MM.1S (cell line): ENCODE results near the gene CDH6.

Source experiments
- DNase-seq: peaks from one replicate; pipeline ENCODE4 v3.0.0-alpha.2; 2015
- H2AFZ ChIP-seq: fragments of 300-600 bp; sonication (generic); 2 replicates; pipeline ENCODE4 v1.6.0; 2016; ENCODE audit warnings: antibody characterized with exemption, low read length
- H3F3A ChIP-seq: fragments of 300-600 bp; sonication (generic); 2 replicates; pipeline ENCODE4 v1.6.1; 2016; ENCODE audit warnings: mild to moderate bottlenecking, antibody characterized with exemption, low read length, moderate library complexity, mixed read lengths; ENCODE audit not compliant: insufficient read depth
- H3K27ac ChIP-seq: fragments of 300-600 bp; sonication (generic); 2 replicates; pipeline ENCODE4 v1.5.1; 2016; ENCODE audit warnings: mild to moderate bottlenecking, low read length
- H3K27me3 ChIP-seq: fragments of 300-600 bp; sonication (generic); replicated peaks from 2 replicates; pipeline ENCODE4 v1.6.0; 2016; ENCODE audit warnings: low read length; ENCODE audit not compliant: insufficient read depth
- H3K36me3 ChIP-seq: fragments of 300-600 bp; sonication (generic); replicated peaks from 2 replicates; pipeline ENCODE4 v1.6.1; 2016; ENCODE audit warnings: mild to moderate bottlenecking, low read length, mixed read lengths; ENCODE audit not compliant: insufficient read depth
- H3K4me1 ChIP-seq: fragments of 300-600 bp; sonication (generic); 2 replicates; pipeline ENCODE4 v1.6.1; 2016; ENCODE audit warnings: low read length, mixed read lengths
- H3K4me2 ChIP-seq: fragments of 300-600 bp; sonication (generic); 2 replicates; pipeline ENCODE4 v1.6.0; 2016; ENCODE audit warnings: low read depth, low read length
- H3K4me3 ChIP-seq: fragments of 300-600 bp; sonication (generic); 2 replicates; pipeline ENCODE4 v1.5.1; 2016; ENCODE audit warnings: low read length, mixed read lengths
- H3K79me2 ChIP-seq: fragments of 300-600 bp; sonication (generic); 2 replicates; pipeline ENCODE4 v1.6.1; 2016; ENCODE audit warnings: mixed run types, low read length, mixed read lengths
- H3K9ac ChIP-seq: fragments of 300-600 bp; sonication (generic); 2 replicates; pipeline ENCODE4 v1.6.1; 2016; ENCODE audit warnings: low read length, mixed read lengths
- H3K9me2 ChIP-seq: fragments of 300-600 bp; sonication (generic); replicated peaks from 2 replicates; pipeline ENCODE4 v1.6.1; 2016; ENCODE audit warnings: mild to moderate bottlenecking, low read length, mixed read lengths; ENCODE audit not compliant: insufficient read depth
- H3K9me3 ChIP-seq: fragments of 300-600 bp; sonication (generic); replicated peaks from 2 replicates; pipeline ENCODE4 v1.6.1; 2016; ENCODE audit warnings: mild to moderate bottlenecking, low read length, mixed read lengths; ENCODE audit not compliant: insufficient read depth
- H4K20me1 ChIP-seq: fragments of 300-600 bp; sonication (generic); 2 replicates; pipeline ENCODE4 v1.6.1; 2016; ENCODE audit warnings: mild to moderate bottlenecking, low read length, moderate library complexity, mixed read lengths; ENCODE audit not compliant: insufficient read depth
- CTCF ChIP-seq: fragments of 300-600 bp; sonication (generic); IDR thresholded peaks from 2 replicates; pipeline ENCODE4 v1.5.1; 2016; ENCODE audit warnings: antibody characterized with exemption, low read length, mixed read lengths
- EZH2 ChIP-seq: fragments of 300-600 bp; sonication (generic); optimal IDR thresholded peaks from 2 replicates; pipeline ENCODE3; 2017; ENCODE audit warnings: low read depth, mild to moderate bottlenecking, antibody characterized with exemption, low read length, mixed read lengths
- EZH2phosphoT487 ChIP-seq: fragments of 300-600 bp; sonication (generic); IDR thresholded peaks from 2 replicates; pipeline ENCODE4 v1.6.1; 2018; ENCODE audit warnings: antibody characterized with exemption, low read length

The CDH6 gene

GRCh38 chr5:31218978-31219377 lies 25.5 kb downstream of the CDH6 start:
- DNase-seq = no peak
- H3K9ac ChIP-seq = no peak overlapping the region
- TF ChIP-seq EZH2 = no peak
- TF ChIP-seq EZH2phosphoT487 = no peak
- TF ChIP-seq CTCF = no peak
- no peaks in the 10 kb centered on the region for H3K4me1 ChIP-seq
- H3K4me2 ChIP-seq = no peak overlapping the region
- H3F3A ChIP-seq = no peaks in the 10 kb centered on the region
- H3K27me3 ChIP-seq = no peaks in the 10 kb centered on the region
- no peaks in the 10 kb centered on the region for H3K36me3 ChIP-seq
- no peaks in the 10 kb centered on the region for H4K20me1 ChIP-seq
- no peaks in the 10 kb centered on the region for H3K9me2 ChIP-seq
- H2AFZ ChIP-seq = no peak overlapping the region
- no peaks in the 10 kb centered on the region for H3K79me2 ChIP-seq
- no peaks in the 10 kb centered on the region for H3K9me3 ChIP-seq
- H3K4me3 ChIP-seq = no peak overlapping the region
- H3K27ac ChIP-seq = no peak overlapping the region

- Histone ChIP-seq H4K20me1 (no peaks in the 10 kb centered on the region), H3K4me1 (no peaks in the 10 kb centered on the region), H3K4me3 (no peak overlapping the region), H3K27me3 (no peaks in the 10 kb centered on the region), H3K27ac (no peak overlapping the region), H2AFZ (no peak overlapping the region), H3K4me2 (no peak overlapping the region), H3K9ac (no peak overlapping the region), H3K9me2 (no peaks in the 10 kb centered on the region), H3F3A (no peaks in the 10 kb centered on the region), H3K9me3 (no peaks in the 10 kb centered on the region), H3K36me3 (no peaks in the 10 kb centered on the region), H3K79me2 (no peaks in the 10 kb centered on the region)
- no peak for TF ChIP-seq EZH2phosphoT487
- no peak for TF ChIP-seq EZH2
- no peak for TF ChIP-seq CTCF
- no peak for DNase-seq
Observed at GRCh38 chr5:31221001-31221400, 27.5 kb downstream of the CDH6 start.

- Histone ChIP-seq H3F3A (no peaks in the 10 kb centered on the region), H3K27ac (no peak overlapping the region), H3K9me2 (no peaks in the 10 kb centered on the region), H4K20me1 (no peaks in the 10 kb centered on the region), H3K4me2 (no peak overlapping the region), H3K9ac (no peak overlapping the region), H3K4me3 (no peak overlapping the region), H3K4me1 (no peaks in the 10 kb centered on the region), H3K9me3 (no peaks in the 10 kb centered on the region), H2AFZ (no peak overlapping the region), H3K36me3 (no peaks in the 10 kb centered on the region), H3K79me2 (no peaks in the 10 kb centered on the region), H3K27me3 (no peaks in the 10 kb centered on the region)
- TF ChIP-seq EZH2phosphoT487 = no peak
- TF ChIP-seq EZH2 = no peak
- TF ChIP-seq CTCF = no peak
- no peak for DNase-seq
Observed at GRCh38 chr5:31225118-31225517, 31.6 kb downstream of the CDH6 start.

- H3K4me1 ChIP-seq = no peaks in the 10 kb centered on the region
- no peaks in the 10 kb centered on the region for H3K27me3 ChIP-seq
- H3K79me2 ChIP-seq = no peaks in the 10 kb centered on the region
- no peaks in the 10 kb centered on the region for H3K36me3 ChIP-seq
- no peak overlapping the region for H3K4me3 ChIP-seq
- H3F3A ChIP-seq = no peaks in the 10 kb centered on the region
- no peak overlapping the region for H3K4me2 ChIP-seq
- no peak for TF ChIP-seq CTCF
- TF ChIP-seq EZH2 = no peak
- TF ChIP-seq EZH2phosphoT487 = no peak
- H4K20me1 ChIP-seq = no peaks in the 10 kb centered on the region
- DNase-seq = no peak
- H3K9ac ChIP-seq = no peak overlapping the region
- H3K9me3 ChIP-seq = no peaks in the 10 kb centered on the region
- H2AFZ ChIP-seq = no peak overlapping the region
- no peaks in the 10 kb centered on the region for H3K9me2 ChIP-seq
- H3K27ac ChIP-seq = no peak overlapping the region
Observed at GRCh38 chr5:31225613-31226012, 32.1 kb downstream of the CDH6 start.
